Ishikawa (cell line): ENCODE data around the gene PARP9.

Experiments
- CEBPB ChIP-seq: IDR thresholded peaks from 2 replicates; pipeline ENCODE4 v1.6.1; 2012
- CREB1 ChIP-seq: IDR thresholded peaks from 2 replicates; pipeline ENCODE4 v1.6.1; 2012; ENCODE audit warnings: low read depth
- EGR1 ChIP-seq: IDR thresholded peaks from 2 replicates; pipeline ENCODE4 v1.6.1; 2012
- EP300 ChIP-seq: IDR thresholded peaks from 2 replicates; pipeline ENCODE4 v1.6.1; 2012; ENCODE audit warnings: borderline replicate concordance
- FOXM1 ChIP-seq: IDR thresholded peaks from 2 replicates; pipeline ENCODE4 v1.6.1; 2012; ENCODE audit warnings: low read depth, borderline replicate concordance
- MAX ChIP-seq: IDR thresholded peaks from 2 replicates; pipeline ENCODE4 v1.6.1; 2012
- NFIC ChIP-seq: IDR thresholded peaks from 2 replicates; pipeline ENCODE4 v1.6.1; 2012
- RAD21 ChIP-seq: IDR thresholded peaks from 2 replicates; pipeline ENCODE4 v1.6.1; 2012; ENCODE audit warnings: low read depth
- TAF1 ChIP-seq: IDR thresholded peaks from 2 replicates; pipeline ENCODE4 v1.6.1; 2012; ENCODE audit warnings: low read depth, mild to moderate bottlenecking
- TCF12 ChIP-seq: IDR thresholded peaks from 2 replicates; pipeline ENCODE4 v1.6.1; 2012; ENCODE audit warnings: low read depth
- TEAD4 ChIP-seq: IDR thresholded peaks from 2 replicates; pipeline ENCODE4 v1.6.1; 2012
- USF1 ChIP-seq: IDR thresholded peaks from 2 replicates; pipeline ENCODE4 v1.6.1; 2012
- YY1 ChIP-seq: IDR thresholded peaks from 2 replicates; pipeline ENCODE4 v1.6.1; 2012; ENCODE audit warnings: low read depth
- ZBTB7A ChIP-seq: IDR thresholded peaks from 2 replicates; pipeline ENCODE4 v1.6.1; 2012; ENCODE audit warnings: low read depth
- TF ChIP-seq, protein P1 (sequence below): IDR thresholded peaks from 2 replicates; pipeline ENCODE4 v1.6.1; 2012; ENCODE audit warnings: low read depth, mild to moderate bottlenecking

Gene PARP9

DNA sequence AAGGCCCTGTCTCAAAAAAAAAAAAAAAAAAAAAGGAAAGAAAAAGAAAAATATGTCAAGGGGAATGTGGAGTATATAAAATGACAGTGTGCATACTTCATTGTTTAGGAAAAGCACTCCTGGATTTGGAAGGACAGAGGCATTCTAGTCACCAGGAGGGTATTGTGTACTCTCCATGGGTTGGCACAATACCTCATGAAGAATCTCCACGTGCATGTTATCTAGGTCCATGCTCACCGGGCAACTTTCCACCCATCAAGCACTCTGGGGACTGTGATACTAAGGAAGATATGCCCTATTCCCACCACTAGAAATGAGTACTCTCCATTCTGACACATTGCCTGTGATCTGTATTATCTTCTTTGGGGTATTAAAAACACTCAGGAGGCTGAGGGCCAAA is 33.9 kb downstream of the PARP9 start:
- no peak for TF ChIP-seq YY1
- TF ChIP-seq USF1, result no peak
- TF ChIP-seq, protein P1, sequence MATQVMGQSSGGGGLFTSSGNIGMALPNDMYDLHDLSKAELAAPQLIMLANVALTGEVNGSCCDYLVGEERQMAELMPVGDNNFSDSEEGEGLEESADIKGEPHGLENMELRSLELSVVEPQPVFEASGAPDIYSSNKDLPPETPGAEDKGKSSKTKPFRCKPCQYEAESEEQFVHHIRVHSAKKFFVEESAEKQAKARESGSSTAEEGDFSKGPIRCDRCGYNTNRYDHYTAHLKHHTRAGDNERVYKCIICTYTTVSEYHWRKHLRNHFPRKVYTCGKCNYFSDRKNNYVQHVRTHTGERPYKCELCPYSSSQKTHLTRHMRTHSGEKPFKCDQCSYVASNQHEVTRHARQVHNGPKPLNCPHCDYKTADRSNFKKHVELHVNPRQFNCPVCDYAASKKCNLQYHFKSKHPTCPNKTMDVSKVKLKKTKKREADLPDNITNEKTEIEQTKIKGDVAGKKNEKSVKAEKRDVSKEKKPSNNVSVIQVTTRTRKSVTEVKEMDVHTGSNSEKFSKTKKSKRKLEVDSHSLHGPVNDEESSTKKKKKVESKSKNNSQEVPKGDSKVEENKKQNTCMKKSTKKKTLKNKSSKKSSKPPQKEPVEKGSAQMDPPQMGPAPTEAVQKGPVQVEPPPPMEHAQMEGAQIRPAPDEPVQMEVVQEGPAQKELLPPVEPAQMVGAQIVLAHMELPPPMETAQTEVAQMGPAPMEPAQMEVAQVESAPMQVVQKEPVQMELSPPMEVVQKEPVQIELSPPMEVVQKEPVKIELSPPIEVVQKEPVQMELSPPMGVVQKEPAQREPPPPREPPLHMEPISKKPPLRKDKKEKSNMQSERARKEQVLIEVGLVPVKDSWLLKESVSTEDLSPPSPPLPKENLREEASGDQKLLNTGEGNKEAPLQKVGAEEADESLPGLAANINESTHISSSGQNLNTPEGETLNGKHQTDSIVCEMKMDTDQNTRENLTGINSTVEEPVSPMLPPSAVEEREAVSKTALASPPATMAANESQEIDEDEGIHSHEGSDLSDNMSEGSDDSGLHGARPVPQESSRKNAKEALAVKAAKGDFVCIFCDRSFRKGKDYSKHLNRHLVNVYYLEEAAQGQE, result no peak
- no peak for TF ChIP-seq EGR1
- TF ChIP-seq FOXM1, result no peak
- no peak for TF ChIP-seq TCF12
- no peak for TF ChIP-seq TEAD4
- no peak for TF ChIP-seq EP300
- no peak for TF ChIP-seq CREB1
- TF ChIP-seq CEBPB, result no peak
- TF ChIP-seq RAD21, result no peak
- no peak for TF ChIP-seq MAX

DNA sequence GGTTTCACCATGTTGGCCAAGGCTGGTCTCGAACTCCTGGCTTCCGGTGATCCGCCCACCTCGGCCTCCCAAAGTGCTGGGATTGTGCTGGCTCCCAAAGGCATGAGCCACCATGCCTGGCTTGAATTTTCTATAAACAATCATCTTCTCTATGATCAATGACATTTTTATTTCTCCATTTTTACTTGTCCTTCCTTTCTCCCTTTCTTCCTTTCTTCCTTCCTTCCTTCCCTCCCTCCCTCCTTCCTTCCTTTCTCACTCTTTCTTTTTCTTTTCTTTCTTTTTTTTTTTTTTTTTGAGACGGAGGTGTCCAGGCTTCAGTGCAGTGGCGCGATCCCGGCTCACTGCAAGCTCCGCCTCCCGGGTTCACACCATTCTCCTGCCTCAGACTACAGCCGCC is 40.8 kb downstream of the PARP9 start:
- no peak for TF ChIP-seq EGR1
- TF ChIP-seq USF1, result no peak
- no peak for TF ChIP-seq YY1
- no peak for TF ChIP-seq NFIC
- no peak for TF ChIP-seq ZBTB7A
- TF ChIP-seq TEAD4, result no peak
- TF ChIP-seq CREB1, result no peak
- no peak for TF ChIP-seq TCF12
- TF ChIP-seq FOXM1, result no peak

- TF ChIP-seq CREB1 (no peak), EP300 (no peak), EGR1 (no peak), ZBTB7A (no peak), NFIC (no peak), RAD21 (no peak), USF1 (no peak), TAF1 (no peak), FOXM1 (no peak), TEAD4 (no peak), MAX (no peak), CEBPB (no peak), TCF12 (no peak)
- TF ChIP-seq, protein P1, result no peak
Observed at GRCh38 chr3:122520861-122521260, 43.2 kb downstream of the PARP9 start.

DNA sequence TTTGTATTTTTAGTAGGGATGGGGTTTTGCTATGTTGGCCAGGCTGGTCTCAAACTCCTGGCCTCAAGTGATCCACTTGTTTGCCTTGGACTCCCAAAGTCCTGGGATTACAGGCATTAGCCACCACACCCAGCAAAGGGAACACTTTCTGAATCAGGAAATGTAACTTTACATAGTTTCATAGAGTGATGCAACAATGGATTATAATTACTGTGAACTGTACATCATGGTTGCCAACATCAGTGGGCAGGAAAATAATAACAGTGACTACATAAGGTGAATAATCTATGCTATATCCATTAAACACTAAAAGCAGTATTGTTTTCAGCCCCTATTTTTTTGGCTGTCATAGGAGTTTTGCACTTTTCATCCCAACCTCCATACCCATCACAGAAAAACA is 44.4 kb downstream of the PARP9 start:
- TF ChIP-seq RAD21 (no peak), TEAD4 (no peak), CREB1 (no peak), NFIC (no peak), ZBTB7A (no peak), USF1 (no peak)

GRCh38 chr3:122516846-122517360 is 47.2 kb downstream of the PARP9 start:
- TF ChIP-seq NFIC (no peak), RAD21 (no peak), TCF12 (no peak)
- TF ChIP-seq, protein P1, result no peak
